GM12878 (cell line): ENCODE data around the gene TLR1. TPM values are rescaled to one million over a fixed set of nuclear protein-coding genes. Genes with fewer than 3 reads are reported as not detected.
A peak's percentile ranks its signal among the peaks of the same experiment; 100 is the strongest.

Source experiments
- ETV6 ChIP-seq, 2 experiments: fragments of 450-650 bp in 1 of 2; IDR thresholded peaks in 1 of 2; conservative IDR thresholded peaks in 1 of 2; 2 replicates each; pipeline ENCODE4 v1.6.1; 2014; ENCODE audit warnings: antibody characterized with exemption in 1 of 2, borderline replicate concordance in 1 of 2, low read depth in 1 of 2, mild to moderate bottlenecking in 1 of 2, moderate library complexity in 1 of 2
- IRF5 ChIP-seq: fragments of 450-650 bp; IDR thresholded peaks from 2 replicates; pipeline ENCODE4 v1.6.1; 2017; ENCODE audit warnings: borderline replicate concordance
- SMAD1 ChIP-seq: fragments of 450-650 bp; IDR thresholded peaks from 2 replicates; pipeline ENCODE4 v1.6.1; 2018; ENCODE audit warnings: mild to moderate bottlenecking, low read depth; ENCODE audit not compliant: partially characterized antibody
- ZNF687 ChIP-seq: fragments of 450-650 bp; IDR thresholded peaks from 2 replicates; pipeline ENCODE4 v1.6.1; 2017; ENCODE audit warnings: mild to moderate bottlenecking, moderate library complexity
- polyA plus RNA-seq, 11 experiments: library from polyadenylated mRNA; depleted of rRNA in 4 of 11; unstranded in 6 of 11; stranded (reverse) in 5 of 11; fragments of >200 nt; fragmentation: Nextera tagmentation in 4 of 11; fragmentation: Illumina TruSeq in 1 of 11; extraction: Ambion mirVana in 4 of 11; extraction: Trizol in 1 of 11; gene quantifications; 1 replicate in 1 of 11; 2 replicates in 10 of 11; pipeline versions ENCODE4 v1.2.1 to v1.2.3, GENCODE V29; 2011 to 2016; ENCODE audit warnings: inconsistent platforms in 2 of 11, missing spikeins in 2 of 11, low read depth in 1 of 11
- total RNA-seq, 4 experiments: library from RNA; depleted of rRNA in 3 of 4; stranded (reverse); fragments of >200 nt in 3 of 4; fragmentation: Illumina TruSeq in 1 of 4; extraction: Trizol in 1 of 4; gene quantifications; 2 replicates each; pipeline versions ENCODE4 v1.2.1 to v1.2.3, GENCODE V29; 2013 to 2021

The TLR1 gene
- total and polyA plus RNA-seq, 10 of the 15 experiments (the other 5 are each of a cell fraction or from before 2014, with no cell fraction given): 9.3 to 57.1 (median 20.4) TPM

GRCh38 chr4:38819569-38819968, 15.0 kb upstream of the TLR1 start (continued):
- TF ChIP-seq ZNF687 (no peak), IRF5 (no peak), ETV6 (conservative IDR thresholded peaks at IDR 0.05 in 1 of 2, IDR thresholded peaks at IDR 0.05 in 1 of 2; ENCODE audit: borderline replicate concordance in 1 of 2, low read depth in 1 of 2) (no peak), SMAD1 (peak; percentile 73)
